Measurements from ENCODE around the gene CTNNA3.

- no peak for TF ChIP-seq CTCF (IDR thresholded peaks at IDR 0.05; ENCODE audit: low read depth, low read length, missing input control)
- TF ChIP-seq JUND (IDR thresholded peaks at IDR 0.05), result no peak
- no peak for TF ChIP-seq GABPA (IDR thresholded peaks at IDR 0.05 in 1 of 2, conservative IDR thresholded peaks at IDR 0.05 in 1 of 2)
- TF ChIP-seq ATF3 (IDR thresholded peaks at IDR 0.05), result no peak
- TF ChIP-seq RXRA (IDR thresholded peaks at IDR 0.05), result no peak
- no peak for TF ChIP-seq REST (IDR thresholded peaks at IDR 0.05)
- no peak for TF ChIP-seq ZBTB33 (IDR thresholded peaks at IDR 0.05)
These were observed 1091.8 kb downstream of the CTNNA3 start for GRCh38 chr10:66604195-66604594.
